Right lobe of liver (tissue), 4 donors: Measurements from ENCODE around the gene PIK3CB.

ENCODE experiments used
- POLR2A ChIP-seq: fragments of 450-650 bp; IDR thresholded peaks from one replicate; pipeline ENCODE4 v1.6.1; 2017; ENCODE audit warnings: antibody characterized with exemption, mild to moderate bottlenecking
- TF ChIP-seq, protein P1 (sequence below), 4 donors: fragments of 200-600 bp in 3 of 4; fragments of 450-650 bp in 1 of 4; IDR thresholded peaks; one replicate each; pipeline versions ENCODE4 v1.5.1 to v1.8.0; 2016 to 2022; ENCODE audit warnings: antibody characterized with exemption in 4 of 4, mild to moderate bottlenecking in 2 of 4
- donor health status: DM: no; HTN: no; CAD: no.
- donor health status: DM: no; HTN: no; CAD: no.
- donor health status: DM: no; HTN: yes; CAD: no.

DNA sequence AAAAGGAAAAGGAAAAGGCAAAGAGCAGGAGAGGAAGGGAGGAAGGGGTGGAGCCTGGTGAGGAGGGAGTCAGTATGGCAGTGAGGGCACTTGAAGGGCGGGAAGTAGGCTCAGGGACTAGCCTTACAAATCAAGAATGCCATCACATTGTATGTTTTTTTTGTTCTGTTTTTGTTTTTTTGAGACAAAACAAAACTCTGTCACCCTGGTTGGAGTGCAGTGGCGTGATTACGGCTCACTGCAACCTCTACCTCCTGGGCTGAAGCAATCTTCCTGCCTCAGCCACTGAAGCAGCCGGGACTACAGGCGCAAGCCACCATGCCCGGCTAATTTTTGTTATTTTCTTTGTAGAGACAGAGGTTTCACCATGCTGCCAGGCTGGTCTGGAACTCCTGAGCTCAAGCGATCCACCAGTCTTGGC, 10.5 kb upstream of the PIK3CB start:
- TF ChIP-seq, protein P1, sequence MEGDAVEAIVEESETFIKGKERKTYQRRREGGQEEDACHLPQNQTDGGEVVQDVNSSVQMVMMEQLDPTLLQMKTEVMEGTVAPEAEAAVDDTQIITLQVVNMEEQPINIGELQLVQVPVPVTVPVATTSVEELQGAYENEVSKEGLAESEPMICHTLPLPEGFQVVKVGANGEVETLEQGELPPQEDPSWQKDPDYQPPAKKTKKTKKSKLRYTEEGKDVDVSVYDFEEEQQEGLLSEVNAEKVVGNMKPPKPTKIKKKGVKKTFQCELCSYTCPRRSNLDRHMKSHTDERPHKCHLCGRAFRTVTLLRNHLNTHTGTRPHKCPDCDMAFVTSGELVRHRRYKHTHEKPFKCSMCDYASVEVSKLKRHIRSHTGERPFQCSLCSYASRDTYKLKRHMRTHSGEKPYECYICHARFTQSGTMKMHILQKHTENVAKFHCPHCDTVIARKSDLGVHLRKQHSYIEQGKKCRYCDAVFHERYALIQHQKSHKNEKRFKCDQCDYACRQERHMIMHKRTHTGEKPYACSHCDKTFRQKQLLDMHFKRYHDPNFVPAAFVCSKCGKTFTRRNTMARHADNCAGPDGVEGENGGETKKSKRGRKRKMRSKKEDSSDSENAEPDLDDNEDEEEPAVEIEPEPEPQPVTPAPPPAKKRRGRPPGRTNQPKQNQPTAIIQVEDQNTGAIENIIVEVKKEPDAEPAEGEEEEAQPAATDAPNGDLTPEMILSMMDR (IDR thresholded peaks at IDR 0.05), result no peak
- no peak for TF ChIP-seq POLR2A
